T-helper 2 cell (primary cell): ENCODE measurements around the gene DHX35.

Source experiments
- DNase-seq, 5 experiments: peaks; one replicate each; pipeline versions ENCODE4 v3.0.0 to v3.0.0-alpha.2; 2012 to 2022

DHX35 gene

DNA sequence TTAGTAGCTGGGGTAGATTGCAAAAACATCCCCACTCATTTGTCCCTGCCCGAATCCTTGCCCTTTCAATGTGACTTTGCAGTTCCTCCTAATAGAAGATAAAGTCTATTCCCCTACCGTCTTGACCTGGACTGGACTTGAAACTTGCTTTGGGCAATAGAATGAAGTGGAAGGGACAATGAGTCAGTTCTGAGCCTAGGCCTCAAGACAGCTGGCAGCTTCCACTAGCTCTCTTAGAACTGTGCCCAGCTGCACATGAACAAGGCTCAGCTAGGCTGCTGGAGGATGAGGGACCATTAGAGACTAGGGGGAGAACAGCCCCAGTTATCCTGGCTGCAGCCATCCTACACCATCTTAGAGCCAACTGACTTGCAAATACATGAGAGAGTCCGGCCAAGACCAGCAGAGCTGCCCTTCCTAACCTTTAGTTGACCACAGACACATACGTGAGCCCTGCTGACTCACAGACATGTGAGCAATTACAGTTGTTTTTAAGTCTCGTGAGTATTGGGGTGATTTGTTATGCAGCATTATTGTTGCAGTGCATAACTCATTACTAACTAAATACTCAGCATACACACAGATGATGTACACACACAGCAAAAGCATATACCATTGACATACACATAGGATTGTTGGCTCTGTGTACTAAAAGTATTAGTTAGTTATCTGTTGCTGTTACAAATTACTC, 105.5 kb downstream of the DHX35 start:
- no peak for DNase-seq

DNA sequence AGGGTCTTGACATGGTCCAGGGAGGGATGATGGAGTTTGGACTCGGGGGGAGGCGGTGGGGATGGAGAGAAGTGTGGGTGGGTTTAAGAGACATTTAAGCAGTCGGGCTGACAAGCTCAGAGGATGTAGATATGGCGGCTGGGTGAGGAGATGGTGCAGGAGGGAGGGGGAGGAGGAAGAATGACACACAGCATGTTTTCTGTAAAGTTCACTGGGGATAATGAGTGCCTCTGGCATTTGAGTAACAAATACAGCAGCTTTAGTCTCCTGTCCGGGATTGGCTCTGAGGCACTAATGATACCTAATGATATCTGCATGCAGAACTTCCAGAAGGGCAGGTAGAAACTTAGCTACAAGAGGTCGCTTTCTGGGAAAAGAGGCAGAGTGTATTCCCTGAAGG, 107.8 kb downstream of the DHX35 start:
- DNase-seq = no peak

DNA sequence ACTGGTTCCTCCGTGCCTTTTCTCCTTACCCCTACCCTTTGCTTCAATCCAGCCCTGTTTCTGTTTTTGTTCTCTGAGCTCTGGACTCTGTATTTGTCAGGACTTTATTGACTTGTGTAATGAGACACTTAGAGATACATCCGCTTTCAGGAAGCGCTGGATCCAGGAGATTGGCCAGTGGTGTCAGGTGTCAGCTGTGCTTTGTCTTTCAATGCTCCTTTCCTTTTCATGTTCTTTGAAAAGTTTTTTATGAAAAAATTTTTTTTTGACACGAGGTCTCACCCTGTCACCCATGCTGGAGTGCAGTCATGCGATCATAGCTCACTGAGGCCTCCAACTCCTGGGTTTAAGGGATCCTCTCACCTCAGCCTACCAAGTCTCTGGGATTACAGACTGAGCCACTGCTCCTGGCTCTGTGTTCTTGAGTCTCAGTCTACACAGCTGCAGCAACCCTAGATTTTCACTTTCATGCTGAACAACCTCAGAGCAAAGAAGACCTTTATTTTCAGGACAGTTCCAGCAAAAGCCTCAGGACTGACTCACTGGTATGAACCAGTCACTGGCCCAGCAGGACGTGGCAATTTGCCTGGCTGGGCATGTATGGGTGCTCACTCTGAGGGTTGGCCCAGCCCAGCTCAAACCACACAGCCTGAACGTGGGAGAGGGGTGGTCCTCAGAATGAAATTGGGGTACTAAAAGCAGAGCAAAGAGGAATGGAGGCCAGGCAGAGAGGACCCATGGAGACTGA, 108.5 kb downstream of the DHX35 start:
- DNase-seq = no peak

DNA sequence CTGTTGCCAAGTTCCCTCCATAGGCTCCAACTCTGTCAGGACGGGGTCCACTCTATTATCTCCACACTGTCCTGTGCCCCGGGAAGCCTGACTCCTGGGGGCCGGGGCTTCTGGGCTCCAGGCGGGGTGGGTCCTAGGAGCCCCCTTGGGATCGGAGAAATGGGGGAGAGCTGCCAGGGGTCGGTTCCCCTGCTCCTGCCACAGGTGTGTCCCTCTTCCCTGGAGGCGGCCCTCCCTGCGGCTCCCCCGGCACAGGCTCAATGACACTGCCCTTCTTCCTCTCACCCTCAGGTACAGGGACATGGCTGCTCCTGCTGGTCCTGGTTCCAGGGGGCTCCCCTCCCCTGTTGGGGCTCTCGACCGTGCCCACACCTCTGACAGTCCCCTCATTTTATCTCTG, 110.0 kb downstream of the DHX35 start:
- DNase-seq = no peak

DNA sequence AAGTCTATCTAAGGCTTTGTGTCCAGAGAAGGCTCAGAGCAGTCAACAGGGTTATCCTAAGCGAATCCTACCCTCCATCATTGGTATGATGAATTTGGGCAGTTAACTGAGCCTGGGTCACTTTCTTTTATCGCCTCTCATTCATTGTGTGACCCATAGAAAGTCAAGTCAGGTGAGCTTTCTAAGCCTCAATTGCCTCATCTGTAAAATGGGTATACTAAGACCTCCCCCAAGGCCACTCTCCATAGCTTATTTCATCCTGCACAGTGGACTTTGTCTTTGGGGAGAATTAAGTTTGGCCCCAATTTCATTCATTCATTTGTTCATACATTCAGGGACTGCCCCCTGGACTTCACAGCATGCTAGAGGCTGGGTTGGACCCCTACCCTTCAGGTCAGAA, 110.5 kb downstream of the DHX35 start:
- DNase-seq = no peak

DNA sequence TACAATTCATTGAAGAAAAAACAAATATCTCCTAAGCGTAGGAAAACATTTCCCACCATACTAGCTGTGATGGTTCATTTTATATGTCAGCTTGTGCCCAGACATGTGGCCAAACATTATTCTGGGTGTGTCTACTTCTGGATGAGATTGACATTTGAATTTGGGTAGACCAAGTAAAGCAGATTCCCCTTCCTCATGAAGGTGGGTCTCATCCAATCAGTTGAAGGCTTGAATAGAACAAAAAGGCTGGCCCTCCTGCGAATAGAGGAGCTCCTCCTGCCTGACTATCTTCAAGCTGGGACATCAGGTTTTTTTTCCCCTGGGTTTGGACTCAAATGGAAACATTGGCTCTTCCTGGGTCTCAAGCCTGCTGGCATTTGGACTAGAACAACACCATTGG, 113.6 kb downstream of the DHX35 start:
- DNase-seq = no peak

DNA sequence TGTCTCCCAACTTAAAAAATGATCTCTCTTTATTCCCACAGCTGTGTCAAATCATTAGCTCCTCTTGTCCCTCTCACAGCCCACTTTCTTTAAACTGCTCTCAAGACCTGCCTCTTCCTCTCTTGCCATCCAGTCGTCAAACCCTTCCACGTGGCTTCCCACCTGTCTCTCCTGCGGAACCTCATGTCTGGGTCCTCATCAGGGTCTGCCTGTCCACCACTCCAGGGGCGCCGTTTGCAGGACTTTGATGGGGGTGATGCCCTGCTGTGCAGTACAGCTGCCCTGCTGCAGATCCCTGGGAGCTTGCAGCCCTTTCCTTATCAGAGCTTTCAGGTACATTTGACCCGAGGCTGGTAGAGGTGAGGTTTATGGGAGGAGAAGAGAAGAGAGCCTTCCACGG, 114.8 kb downstream of the DHX35 start:
- DNase-seq = no peak

DNA sequence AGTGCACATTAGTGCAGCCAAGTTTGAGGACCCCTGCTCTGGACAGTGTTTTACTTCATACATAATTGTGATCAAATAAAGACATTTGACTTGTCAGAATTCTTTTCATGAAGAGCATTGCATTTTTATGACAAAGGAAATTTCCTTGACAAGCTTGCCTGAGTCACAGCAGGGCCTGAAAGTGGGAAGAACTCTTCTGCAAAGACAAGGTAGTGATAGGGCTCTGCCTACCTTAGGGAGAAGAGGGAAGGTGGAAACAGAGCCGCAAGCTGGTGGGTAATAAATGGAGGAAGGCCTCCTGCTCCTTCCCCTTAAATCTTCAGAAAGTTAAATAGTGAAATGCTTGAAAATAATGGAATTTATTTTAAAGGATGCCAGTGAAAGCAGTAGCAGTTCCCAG, 118.2 kb downstream of the DHX35 start:
- no peak for DNase-seq

DNA sequence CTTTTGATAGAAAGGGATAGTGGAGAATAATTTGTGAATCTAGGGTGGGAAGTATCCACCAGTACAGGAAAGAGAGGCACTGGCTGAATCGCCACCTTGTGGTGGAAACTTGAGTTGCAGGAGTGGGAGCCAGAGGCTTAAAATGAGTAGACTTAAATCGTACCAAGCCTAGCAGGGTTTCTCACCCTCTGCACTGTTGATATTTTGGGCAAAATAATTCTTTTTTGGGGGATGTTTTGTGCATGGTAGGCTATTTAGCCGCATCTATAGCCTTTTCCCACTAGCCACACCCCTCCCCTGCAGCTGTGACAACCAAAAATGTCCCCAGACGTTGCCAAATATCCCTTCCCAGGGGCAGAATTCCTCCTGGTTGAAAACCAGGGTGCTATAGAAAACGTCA, 119.1 kb downstream of the DHX35 start:
- peak; percentile 46 to 76 (median 62) for DNase-seq

DNA sequence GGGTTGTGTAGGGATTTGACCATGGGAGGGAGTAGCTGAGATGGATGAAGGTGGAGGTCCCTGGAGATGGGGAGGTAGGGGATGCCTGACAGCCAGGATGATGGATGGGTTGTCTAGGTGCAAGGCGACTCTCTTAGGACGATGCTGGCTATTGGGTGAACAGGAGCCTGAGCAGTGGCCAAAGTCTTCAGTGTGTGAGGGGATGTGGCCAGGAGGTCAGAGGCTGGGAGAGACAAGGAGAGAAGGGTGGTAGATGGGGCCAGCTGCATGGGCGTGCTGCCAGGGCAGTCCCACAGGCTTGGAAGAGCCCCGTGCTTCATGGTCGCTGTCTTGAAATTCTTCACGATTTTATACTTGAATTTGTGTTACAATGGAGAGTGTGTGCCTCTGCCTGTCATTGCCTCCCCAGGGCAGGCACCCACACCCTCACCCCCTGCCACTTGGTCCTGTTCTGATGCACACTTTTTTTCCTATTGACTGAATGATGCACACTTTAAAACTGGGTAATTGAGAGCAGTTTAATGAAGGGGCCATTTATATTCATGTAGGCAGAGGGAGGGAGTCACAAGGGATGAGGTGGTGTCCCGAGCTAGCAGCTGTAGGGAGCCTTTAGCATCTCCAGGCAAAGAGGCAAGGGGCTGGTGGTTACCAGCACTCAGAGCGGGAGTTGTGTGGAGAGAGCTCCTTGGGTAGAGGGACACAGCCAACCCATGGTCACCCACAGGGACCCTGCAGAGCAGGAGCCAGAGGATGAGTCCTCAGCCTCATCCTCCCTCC, 120.7 kb downstream of the DHX35 start:
- no peak for DNase-seq

DNA sequence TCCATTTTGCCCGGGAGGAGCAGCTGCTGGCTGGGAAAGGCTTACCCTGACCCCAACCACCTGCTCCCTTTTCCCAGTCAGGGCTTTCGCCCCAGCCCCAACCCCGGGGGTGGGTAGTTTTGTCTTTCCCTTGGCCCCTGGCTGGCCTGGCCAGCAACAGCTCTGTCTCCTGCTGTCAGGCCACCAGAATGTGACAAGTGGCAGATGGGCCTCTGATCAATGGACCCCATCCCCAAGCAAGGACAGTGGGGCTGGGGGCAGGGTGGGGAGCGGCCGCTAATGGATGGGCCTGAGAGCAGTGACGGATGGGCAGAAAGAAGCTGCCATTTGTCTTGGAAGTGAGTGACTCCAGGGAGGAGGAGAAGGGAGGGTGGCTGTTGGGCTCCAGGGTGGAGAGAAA, 121.6 kb downstream of the DHX35 start:
- DNase-seq = no peak

DNA sequence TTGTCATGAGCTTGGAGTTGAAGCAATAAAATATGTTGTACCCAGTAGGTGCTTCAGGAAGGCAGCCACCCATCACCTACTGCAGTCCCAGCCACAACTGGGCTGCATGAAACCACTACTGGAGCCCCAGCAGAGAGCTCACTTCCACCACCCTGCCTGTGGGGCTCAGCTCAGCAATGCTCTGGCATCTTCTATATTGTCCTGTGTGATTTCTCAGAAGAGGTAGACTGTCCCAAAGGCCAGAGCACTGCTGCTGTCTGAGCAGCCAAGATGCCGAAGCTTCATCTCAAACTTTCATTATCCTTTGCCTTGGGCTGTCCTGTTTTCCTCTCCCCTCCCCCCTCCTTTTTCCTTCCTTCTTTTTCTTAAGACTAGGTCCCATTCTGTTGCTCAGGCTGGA, 126.9 kb downstream of the DHX35 start:
- DNase-seq = no peak
